ENCODE measurements around the gene SLC43A2.

Gene SLC43A2

GRCh38 chr17:1592751-1593629, 35.6 kb downstream of the SLC43A2 start:
- Histone ChIP-seq H3K4me1 (peaks cover 79% of the 10 kb centered on the region), H3K27me3 (no peaks in the 10 kb centered on the region), H3K4me2 (peak overlapping the region; percentile 97), H3K9ac (peak overlapping the region; percentile 95), H4K20me1 (no peaks in the 10 kb centered on the region), H3K9me3 (no peaks in the 10 kb centered on the region), H3K4me3 (peak overlapping the region; percentile 56), H3K27ac (peak overlapping the region; percentile 100), H3K36me3 (no peaks in the 10 kb centered on the region; the same call in 1 of the 2 replicates)
- no peak for TF ChIP-seq Cebpa-rat (IDR thresholded peaks at IDR 0.05)

- Histone ChIP-seq H3K9ac (peak overlapping the region; percentile 95), H3K27ac (peak overlapping the region; percentile 100), H3K9me3 (no peaks in the 10 kb centered on the region), H3K27me3 (no peaks in the 10 kb centered on the region), H3K36me3 (no peaks in the 10 kb centered on the region; the same call in 1 of the 2 replicates), H4K20me1 (no peaks in the 10 kb centered on the region), H3K4me2 (peak overlapping the region; percentile 97), H3K4me1 (peaks cover 93% of the 10 kb centered on the region), H3K4me3 (peak overlapping the region; percentile 61; the same call in 1 of the 2 replicates)
- TF ChIP-seq Cebpa-rat (IDR thresholded peaks at IDR 0.05), result no peak
These were observed 37.1 kb downstream of the SLC43A2 start for GRCh38 chr17:1591474-1592090.

GRCh38 chr17:1590747-1591473, 37.7 kb downstream of the SLC43A2 start:
- Histone ChIP-seq H3K36me3 (peaks cover 1% of the 10 kb centered on the region; the same call in 1 of the 2 replicates), H3K4me1 (peaks cover 96% of the 10 kb centered on the region)

GRCh38 chr17:1590029-1590746, 38.4 kb downstream of the SLC43A2 start:
- Histone ChIP-seq H3K4me2 (peak overlapping the region; percentile 97), H3K27me3 (no peaks in the 10 kb centered on the region), H3K27ac (peak overlapping the region; percentile 100), H4K20me1 (no peaks in the 10 kb centered on the region), H3K36me3 (peaks cover 8% of the 10 kb centered on the region; the same call in 1 of the 2 replicates), H3K9me3 (no peaks in the 10 kb centered on the region), H3K9ac (peak overlapping the region; percentile 95), H3K4me1 (peaks cover 96% of the 10 kb centered on the region), H3K4me3 (peak overlapping the region; percentile 61)
- TF ChIP-seq Cebpa-rat (IDR thresholded peaks at IDR 0.05), result peak; percentile 87

More at GRCh38 chr17:1590747-1591473, 37.7 kb downstream of the SLC43A2 start:
- Histone ChIP-seq H3K4me2 (peak overlapping the region; percentile 97), H3K9ac (peak overlapping the region; percentile 95), H3K27me3 (no peaks in the 10 kb centered on the region), H3K4me3 (peak overlapping the region; percentile 61), H4K20me1 (no peaks in the 10 kb centered on the region), H3K9me3 (no peaks in the 10 kb centered on the region), H3K27ac (peak overlapping the region; percentile 100)
- no peak for TF ChIP-seq Cebpa-rat (IDR thresholded peaks at IDR 0.05)

- no peaks in the 10 kb centered on the region for H4K20me1 ChIP-seq
- H3K27me3 ChIP-seq, result no peaks in the 10 kb centered on the region
- H3K4me2 ChIP-seq, result peak overlapping the region; percentile 97
- no peaks in the 10 kb centered on the region for H3K9me3 ChIP-seq
- 0 out of 2 replicates have a peak overlapping the region, but pooled peaks have one; percentile 17 for H3K4me3 ChIP-seq
- H3K36me3 ChIP-seq, result peaks cover 16% of the 10 kb centered on the region
- no peak for TF ChIP-seq Cebpa-rat (IDR thresholded peaks at IDR 0.05)
- H3K9ac ChIP-seq, result peak overlapping the region; percentile 95
- H3K27ac ChIP-seq, result peak overlapping the region; percentile 100
- peaks cover 96% of the 10 kb centered on the region for H3K4me1 ChIP-seq
These were observed 39.6 kb downstream of the SLC43A2 start for GRCh38 chr17:1588821-1589585.

GRCh38 chr17:1584167-1584566, 44.5 kb downstream of the SLC43A2 start:
- no peaks in the 10 kb centered on the region for H3K27me3 ChIP-seq
- peaks cover 17% of the 10 kb centered on the region for H3K36me3 ChIP-seq
- H3K9me3 ChIP-seq, result no peaks in the 10 kb centered on the region
- H3K4me2 ChIP-seq, result peak overlapping the region; percentile 93
- peak overlapping the region; percentile 78 for H3K27ac ChIP-seq
- H3K4me1 ChIP-seq, result peaks cover 100% of the 10 kb centered on the region
- TF ChIP-seq Cebpa-rat (IDR thresholded peaks at IDR 0.05), result no peak
- peak overlapping the region; percentile 39; the same call in 1 of the 2 replicates for H3K9ac ChIP-seq
- H3K4me3 ChIP-seq, result no peak overlapping the region
- no peaks in the 10 kb centered on the region for H4K20me1 ChIP-seq

GRCh38 chr17:1583556-1583955, 45.1 kb downstream of the SLC43A2 start:
- Histone ChIP-seq H4K20me1 (no peaks in the 10 kb centered on the region), H3K27me3 (no peaks in the 10 kb centered on the region), H3K4me3 (no peak overlapping the region), H3K36me3 (peaks cover 17% of the 10 kb centered on the region), H3K9ac (peak overlapping the region; percentile 39; the same call in 1 of the 2 replicates), H3K27ac (peak overlapping the region; percentile 78), H3K4me1 (peaks cover 100% of the 10 kb centered on the region), H3K4me2 (peak overlapping the region; percentile 93), H3K9me3 (no peaks in the 10 kb centered on the region)
- no peak for TF ChIP-seq Cebpa-rat (IDR thresholded peaks at IDR 0.05)

GRCh38 chr17:1582374-1582773, 46.3 kb downstream of the SLC43A2 start:
- Histone ChIP-seq H3K27ac (peak overlapping the region; percentile 78), H3K9me3 (no peaks in the 10 kb centered on the region), H3K9ac (peak overlapping the region; percentile 66), H3K4me2 (peak overlapping the region; percentile 93), H3K4me3 (peak overlapping the region; percentile 6; the same call in 1 of the 2 replicates), H3K27me3 (no peaks in the 10 kb centered on the region), H3K4me1 (peaks cover 100% of the 10 kb centered on the region), H3K36me3 (peaks cover 17% of the 10 kb centered on the region), H4K20me1 (no peaks in the 10 kb centered on the region)
- peak; percentile 62 for TF ChIP-seq Cebpa-rat (IDR thresholded peaks at IDR 0.05)
